ENCODE measurements around the gene DEPDC1.

DNA sequence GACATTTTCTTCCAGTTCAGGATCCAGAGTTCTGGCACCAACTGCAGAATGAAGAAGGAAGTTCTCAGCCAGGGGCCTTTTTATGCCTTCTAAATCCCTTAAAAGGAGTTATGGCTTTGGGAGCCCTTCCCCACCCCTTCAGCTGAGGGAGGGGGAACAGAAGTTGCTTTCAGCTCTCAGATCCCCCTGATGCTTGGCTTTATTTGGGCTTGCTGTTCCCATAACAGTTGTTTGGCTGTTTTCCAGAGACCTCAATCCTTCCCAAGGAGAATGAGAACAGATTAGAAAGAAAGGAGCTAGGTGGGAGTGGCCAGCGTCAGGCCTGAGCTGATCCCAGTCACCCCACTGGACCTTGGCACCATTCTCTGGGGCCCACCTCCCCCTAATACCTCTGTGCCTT is 47.0 kb downstream of the DEPDC1 start, which contains the start of gene RPE65:
- TF ChIP-seq, protein P1, sequence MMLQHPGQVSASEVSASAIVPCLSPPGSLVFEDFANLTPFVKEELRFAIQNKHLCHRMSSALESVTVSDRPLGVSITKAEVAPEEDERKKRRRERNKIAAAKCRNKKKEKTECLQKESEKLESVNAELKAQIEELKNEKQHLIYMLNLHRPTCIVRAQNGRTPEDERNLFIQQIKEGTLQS (CRISPR knock-in tag; conservative IDR thresholded peaks at IDR 0.05), result no peak
- TF ChIP-seq ESRRA (CRISPR knock-in tag; IDR thresholded peaks at IDR 0.05; ENCODE audit: borderline replicate concordance) (no peak), TCF7 (CRISPR knock-in tag; IDR thresholded peaks at IDR 0.05; ENCODE audit: low read depth) (no peak), TEAD1 (CRISPR knock-in tag; IDR thresholded peaks at IDR 0.05) (no peak)
- TF ChIP-seq, protein P2, sequence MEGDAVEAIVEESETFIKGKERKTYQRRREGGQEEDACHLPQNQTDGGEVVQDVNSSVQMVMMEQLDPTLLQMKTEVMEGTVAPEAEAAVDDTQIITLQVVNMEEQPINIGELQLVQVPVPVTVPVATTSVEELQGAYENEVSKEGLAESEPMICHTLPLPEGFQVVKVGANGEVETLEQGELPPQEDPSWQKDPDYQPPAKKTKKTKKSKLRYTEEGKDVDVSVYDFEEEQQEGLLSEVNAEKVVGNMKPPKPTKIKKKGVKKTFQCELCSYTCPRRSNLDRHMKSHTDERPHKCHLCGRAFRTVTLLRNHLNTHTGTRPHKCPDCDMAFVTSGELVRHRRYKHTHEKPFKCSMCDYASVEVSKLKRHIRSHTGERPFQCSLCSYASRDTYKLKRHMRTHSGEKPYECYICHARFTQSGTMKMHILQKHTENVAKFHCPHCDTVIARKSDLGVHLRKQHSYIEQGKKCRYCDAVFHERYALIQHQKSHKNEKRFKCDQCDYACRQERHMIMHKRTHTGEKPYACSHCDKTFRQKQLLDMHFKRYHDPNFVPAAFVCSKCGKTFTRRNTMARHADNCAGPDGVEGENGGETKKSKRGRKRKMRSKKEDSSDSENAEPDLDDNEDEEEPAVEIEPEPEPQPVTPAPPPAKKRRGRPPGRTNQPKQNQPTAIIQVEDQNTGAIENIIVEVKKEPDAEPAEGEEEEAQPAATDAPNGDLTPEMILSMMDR (IDR thresholded peaks at IDR 0.05), result no peak
- TF ChIP-seq, protein P3, sequence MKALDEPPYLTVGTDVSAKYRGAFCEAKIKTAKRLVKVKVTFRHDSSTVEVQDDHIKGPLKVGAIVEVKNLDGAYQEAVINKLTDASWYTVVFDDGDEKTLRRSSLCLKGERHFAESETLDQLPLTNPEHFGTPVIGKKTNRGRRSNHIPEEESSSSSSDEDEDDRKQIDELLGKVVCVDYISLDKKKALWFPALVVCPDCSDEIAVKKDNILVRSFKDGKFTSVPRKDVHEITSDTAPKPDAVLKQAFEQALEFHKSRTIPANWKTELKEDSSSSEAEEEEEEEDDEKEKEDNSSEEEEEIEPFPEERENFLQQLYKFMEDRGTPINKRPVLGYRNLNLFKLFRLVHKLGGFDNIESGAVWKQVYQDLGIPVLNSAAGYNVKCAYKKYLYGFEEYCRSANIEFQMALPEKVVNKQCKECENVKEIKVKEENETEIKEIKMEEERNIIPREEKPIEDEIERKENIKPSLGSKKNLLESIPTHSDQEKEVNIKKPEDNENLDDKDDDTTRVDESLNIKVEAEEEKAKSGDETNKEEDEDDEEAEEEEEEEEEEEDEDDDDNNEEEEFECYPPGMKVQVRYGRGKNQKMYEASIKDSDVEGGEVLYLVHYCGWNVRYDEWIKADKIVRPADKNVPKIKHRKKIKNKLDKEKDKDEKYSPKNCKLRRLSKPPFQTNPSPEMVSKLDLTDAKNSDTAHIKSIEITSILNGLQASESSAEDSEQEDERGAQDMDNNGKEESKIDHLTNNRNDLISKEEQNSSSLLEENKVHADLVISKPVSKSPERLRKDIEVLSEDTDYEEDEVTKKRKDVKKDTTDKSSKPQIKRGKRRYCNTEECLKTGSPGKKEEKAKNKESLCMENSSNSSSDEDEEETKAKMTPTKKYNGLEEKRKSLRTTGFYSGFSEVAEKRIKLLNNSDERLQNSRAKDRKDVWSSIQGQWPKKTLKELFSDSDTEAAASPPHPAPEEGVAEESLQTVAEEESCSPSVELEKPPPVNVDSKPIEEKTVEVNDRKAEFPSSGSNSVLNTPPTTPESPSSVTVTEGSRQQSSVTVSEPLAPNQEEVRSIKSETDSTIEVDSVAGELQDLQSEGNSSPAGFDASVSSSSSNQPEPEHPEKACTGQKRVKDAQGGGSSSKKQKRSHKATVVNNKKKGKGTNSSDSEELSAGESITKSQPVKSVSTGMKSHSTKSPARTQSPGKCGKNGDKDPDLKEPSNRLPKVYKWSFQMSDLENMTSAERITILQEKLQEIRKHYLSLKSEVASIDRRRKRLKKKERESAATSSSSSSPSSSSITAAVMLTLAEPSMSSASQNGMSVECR (CRISPR knock-in tag; IDR thresholded peaks at IDR 0.05; ENCODE audit: borderline replicate concordance), result no peak
